Fibroblast of the conjunctiva (primary cell): ENCODE measurements around the gene BRS3.
"Not testable (repeated sequence)": the region's sequence is repeated elsewhere in the genome, so short reads cannot be mapped to it uniquely, and the experiment has no call there.

Source experiments
- DNase-seq: peaks from one replicate; pipeline ENCODE4 v3.0.0-alpha.2; 2010; ENCODE audit warnings: low read depth

Gene BRS3

GRCh38 chrX:136487647-136488046, at the start of gene BRS3:
Gene BRS3, plus strand, starts transcription at chrX:136487947. Its CDS starts 168 bp downstream, at chrX:136488115.
- no peak for DNase-seq

DNA sequence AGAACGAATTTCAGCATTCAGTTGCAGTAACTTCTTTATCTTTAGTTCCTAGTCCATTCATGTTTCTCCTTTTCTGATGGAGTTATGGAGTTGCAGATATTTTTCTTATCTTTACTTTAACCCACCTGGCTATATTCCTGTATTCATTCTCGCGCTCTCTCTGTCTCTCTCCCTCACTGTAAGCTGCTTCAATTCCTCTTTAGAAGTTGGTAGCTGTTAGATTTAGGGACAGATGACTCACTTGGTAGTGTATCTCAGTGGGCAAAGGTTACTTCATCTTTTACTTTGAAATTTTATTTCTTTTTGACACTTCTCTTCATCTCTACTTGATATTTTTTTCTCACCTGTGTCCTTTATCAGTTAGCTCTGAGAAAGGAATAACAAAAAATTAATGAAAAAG, 49.6 kb upstream of the BRS3 start:
- no peak for DNase-seq

GRCh38 chrX:136445674-136446073, 42.1 kb upstream of the BRS3 start:
- not testable (repeated sequence) for DNase-seq

- no peak for DNase-seq
Observed at GRCh38 chrX:136446208-136446607, 41.5 kb upstream of the BRS3 start.

GRCh38 chrX:136447308-136447707, 40.4 kb upstream of the BRS3 start:
- DNase-seq, result no peak

GRCh38 chrX:136447968-136448367, 39.8 kb upstream of the BRS3 start:
- no peak for DNase-seq

DNA sequence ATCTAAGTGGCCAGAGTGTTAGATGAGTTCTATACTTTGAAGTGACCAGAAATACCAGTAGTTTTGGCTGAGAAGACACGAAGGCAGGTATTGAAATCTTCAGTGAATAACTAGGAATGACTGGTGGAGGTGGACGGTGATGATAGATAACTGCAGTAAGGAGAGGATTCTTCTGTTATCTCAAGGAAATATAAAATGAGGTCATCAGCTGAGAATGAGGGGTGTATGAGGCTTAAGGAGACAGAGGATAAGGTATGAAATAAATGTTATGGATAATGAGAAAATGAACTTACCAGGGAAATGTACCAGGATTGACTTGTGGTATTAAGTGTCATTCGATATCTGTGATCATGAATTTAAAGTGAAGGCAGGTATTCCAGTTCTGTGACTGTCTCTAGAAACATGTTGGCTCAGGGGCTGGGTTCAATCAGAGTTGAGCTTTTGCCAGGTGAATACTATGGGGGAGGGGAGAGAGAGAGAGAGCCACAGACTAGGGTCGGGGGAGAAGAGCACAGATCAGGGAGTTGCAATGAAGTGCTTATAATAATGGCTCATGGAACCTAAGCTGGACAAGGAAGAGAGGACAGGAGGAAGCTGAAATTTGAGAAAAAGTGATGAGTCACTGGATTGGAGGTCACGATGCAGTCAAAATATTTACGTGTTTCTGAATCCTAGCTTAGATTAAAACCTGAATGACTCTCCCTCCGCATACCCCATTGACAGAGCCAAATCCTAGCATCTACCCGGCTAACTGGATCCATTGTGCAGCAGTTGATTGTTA, 37.5 kb upstream of the BRS3 start:
- DNase-seq, result no peak

DNA sequence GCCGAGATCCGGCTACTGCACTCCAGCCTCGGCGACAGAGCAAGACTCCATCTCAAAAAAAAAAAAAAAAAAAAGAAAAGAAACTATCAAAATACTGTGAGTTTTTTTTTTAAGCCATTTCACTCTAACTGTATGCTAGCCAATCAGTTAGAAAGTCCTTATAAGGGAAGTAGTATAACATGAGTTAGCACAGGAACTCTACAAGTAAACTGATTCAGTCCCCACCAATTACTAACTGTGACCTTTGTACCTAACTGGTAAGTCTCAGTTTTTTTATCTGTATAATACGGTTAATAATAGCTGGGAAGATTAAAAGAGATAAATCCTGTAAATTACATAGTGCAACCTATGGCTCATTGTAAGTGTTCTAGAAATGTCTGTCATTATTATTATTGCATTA, 35.1 kb upstream of the BRS3 start:
- DNase-seq, result no peak

DNA sequence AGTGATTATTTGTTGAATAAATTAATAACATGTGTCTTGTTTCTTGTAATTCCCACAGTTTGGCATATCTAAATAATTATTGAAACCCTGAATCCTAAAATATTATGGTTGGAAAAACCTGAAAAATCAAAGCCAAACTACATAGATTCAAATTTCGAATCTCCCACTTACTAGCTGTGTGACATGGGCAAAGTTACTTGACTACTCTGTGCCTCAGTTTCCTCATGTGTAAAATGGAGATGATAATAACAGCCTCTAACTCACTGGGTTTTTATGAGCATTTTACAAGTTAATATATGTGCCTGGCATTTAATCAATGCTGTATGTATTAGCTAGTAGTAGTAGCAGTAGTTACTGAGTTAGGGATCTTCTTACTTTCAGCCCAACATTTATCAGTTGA, 34.6 kb upstream of the BRS3 start:
- no peak for DNase-seq

DNA sequence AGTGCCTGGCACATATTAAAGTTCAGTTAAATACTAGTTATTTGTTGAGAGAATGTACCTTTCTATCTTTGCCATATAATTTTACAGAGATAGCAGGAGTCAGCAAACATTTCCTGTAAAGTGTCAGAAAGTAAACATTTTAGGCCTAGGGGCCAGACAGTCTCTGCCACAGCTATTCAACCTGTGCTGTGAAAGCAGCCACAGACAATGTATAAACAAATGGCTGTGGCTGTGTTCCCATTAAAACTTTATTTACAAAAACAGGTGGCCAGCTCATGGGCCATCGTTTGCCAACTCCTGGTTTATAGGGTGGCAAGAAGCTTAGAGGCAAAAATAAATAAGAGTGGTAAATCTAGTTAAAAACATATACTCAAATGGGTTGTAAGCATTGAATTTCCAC, 34.0 kb upstream of the BRS3 start:
- DNase-seq, result no peak

DNA sequence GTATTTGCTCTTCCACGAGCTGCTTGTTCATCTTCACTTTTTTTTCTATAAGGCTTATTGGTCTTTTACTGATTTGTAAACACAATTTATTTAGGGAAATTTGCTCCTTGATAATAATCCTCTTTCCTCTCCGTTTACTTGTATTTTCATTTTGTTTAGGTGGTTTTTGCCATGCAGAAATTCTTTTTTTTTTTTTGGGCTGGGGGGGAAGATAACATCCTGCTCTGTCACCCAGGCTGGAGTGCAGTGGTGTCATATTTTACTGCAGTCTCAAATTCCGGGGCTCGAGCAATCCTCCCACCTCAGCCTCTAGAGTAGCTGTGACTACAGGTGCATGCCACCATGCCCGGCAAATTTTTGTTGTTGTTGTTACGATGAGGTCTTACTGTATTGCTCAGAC, 31.6 kb upstream of the BRS3 start:
- no peak for DNase-seq

DNA sequence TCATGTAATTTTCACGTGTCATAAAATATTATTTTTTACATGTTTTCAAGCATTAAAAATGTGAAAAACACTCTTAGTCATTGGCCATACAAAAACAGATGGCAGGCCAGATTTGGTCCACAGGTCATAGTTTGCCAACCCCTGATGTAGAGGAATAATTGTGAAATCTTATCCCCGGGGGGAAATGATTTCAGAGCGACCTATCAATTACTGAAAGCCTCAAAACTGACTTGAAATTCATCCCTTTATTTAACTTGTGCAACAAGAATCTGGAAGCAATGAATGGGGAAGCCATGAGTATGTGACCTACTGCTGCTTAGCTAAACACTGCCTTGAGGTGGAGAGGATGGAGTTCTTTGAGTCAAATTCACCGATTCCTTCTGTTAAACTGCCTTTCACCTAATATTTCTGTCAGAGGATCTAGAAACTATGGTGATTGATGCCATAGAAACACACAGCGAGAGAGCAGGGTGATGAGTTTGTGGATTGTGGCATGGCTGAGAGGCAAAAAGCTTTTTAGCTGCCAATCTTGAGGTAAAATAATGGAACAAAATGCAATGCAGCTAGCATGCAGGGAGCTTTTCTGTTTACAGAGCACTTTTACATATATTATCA, 30.3 kb upstream of the BRS3 start:
- DNase-seq, result peak; percentile 2

DNA sequence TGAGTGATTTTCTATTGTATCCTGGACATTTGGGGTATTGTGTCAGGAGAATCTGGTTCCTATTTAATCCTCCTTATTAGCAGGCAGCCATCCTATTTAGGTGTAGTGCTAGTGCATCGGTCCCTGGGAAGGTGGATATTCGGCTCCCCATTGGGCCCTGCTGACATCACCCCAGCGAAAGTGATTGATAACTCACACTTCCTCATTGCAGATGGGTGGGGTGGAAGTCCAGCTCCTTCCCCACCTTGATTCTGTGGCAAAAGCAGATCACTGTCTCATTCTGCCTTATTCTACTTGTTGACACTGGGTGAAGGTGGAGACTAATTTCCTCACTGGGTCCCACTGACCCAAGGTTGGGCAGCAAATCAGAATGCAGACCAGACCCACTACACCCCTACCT, 23.2 kb upstream of the BRS3 start:
- no peak for DNase-seq

DNA sequence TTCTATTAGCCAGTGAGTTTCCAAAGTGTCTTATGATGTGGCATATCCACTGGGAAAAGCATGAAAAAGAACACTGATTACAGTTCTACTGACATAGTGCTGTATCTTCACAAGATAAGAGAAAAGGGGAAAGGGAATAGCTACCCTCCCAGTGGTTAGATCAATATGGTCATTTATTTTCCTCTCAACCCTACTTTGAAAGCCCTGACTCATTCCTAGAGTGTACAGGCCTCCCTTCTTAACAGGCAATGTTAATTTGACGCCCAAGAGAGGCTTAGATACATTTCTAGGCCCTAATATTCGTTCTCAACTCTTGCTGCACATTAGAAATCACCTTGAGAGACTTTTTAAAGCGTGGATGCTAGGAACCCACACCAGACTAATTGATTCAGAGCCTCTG, 20.4 kb upstream of the BRS3 start:
- DNase-seq, result no peak

DNA sequence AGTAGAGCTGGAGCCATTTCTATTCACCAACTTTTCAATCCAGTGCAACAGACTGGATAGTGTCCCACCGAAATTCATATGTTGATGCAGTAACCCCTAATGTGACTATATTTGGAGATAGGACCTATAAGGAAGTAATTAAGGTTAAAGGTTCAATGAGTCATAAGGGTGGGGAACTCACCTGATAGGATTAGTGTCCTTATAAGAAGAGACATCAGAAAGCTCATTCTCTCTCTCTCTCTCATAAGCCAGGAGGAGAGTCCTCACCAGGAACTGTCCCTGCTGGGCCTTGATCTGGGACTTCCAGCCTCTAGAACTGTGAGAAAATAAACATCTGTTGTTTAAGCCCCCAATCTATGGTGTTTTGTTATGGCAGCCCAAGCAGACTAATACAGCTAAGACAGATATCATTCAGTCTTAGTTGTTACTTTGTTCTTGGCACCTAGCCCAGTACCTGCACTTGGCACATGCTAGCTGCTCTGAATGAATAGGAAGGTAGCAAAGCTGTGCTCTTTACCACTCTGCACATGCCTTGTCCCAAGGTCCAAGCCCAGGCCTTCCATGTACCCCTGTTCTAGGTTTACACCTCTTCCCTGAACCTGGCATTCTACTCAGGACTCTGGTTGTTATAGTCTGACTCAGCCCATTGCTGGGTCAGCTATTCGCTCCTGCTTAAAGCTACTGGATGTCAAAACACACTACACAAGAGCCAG, 19.2 kb upstream of the BRS3 start:
- no peak for DNase-seq

- no peak for DNase-seq
Observed at GRCh38 chrX:136473663-136474062, 14.1 kb upstream of the BRS3 start.

DNA sequence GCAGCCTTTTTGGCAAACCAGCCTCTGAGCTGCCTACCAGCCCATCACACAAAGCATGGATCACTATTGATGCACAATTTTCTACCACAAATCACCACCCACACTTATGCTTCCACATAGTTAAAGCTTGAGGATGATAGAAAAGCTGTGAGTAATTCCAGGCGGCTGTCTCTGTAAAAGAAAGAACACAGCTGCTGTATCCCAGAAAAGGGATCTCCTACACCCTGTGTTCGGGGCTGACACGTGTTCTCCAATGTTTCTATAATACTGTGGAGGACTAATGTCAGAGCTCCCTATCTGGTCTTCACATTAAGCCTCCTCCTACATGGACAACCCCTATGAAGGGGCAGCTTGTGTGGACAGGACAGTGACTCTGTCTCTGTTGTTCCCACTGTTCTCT, 12.5 kb upstream of the BRS3 start:
- DNase-seq, result no peak

GRCh38 chrX:136476501-136476900, 11.2 kb upstream of the BRS3 start:
- DNase-seq, result no peak

DNA sequence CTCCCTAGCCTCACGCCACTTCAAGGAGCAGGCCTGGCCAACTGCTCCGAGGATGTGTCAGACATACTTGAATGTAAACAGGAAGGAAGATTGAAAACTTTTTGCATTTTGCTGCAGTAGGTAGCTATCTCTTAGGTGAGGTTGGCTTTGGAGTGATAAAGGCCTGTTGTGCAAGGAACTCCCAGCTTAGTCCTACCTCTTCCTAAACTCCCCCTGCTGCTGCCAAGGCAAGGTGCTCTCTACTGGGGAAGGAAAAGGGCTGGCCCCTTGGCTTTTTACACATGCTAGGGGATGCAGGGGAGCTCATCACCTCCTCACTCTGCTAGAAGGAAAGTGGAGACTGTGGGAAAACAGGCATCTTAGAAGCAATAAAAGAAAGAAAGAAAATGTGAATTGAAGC, 10.7 kb upstream of the BRS3 start:
- no peak for DNase-seq

- DNase-seq, result no peak
Observed at GRCh38 chrX:136480383-136480782, 7.4 kb upstream of the BRS3 start.

GRCh38 chrX:136488706-136489105, 959 bp downstream of the BRS3 start:
- DNase-seq, result no peak

DNA sequence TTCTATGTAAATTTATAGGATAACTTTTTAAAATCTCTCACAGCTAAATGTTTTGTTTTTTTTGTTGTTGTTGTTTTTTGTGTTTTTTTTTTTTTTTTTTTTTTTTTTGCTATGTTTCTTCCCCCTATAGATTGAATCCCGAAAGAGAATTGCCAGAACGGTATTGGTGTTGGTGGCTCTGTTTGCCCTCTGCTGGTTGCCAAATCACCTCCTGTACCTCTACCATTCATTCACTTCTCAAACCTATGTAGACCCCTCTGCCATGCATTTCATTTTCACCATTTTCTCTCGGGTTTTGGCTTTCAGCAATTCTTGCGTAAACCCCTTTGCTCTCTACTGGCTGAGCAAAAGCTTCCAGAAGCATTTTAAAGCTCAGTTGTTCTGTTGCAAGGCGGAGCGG, 4.1 kb downstream of the BRS3 start:
- DNase-seq, result no peak

DNA sequence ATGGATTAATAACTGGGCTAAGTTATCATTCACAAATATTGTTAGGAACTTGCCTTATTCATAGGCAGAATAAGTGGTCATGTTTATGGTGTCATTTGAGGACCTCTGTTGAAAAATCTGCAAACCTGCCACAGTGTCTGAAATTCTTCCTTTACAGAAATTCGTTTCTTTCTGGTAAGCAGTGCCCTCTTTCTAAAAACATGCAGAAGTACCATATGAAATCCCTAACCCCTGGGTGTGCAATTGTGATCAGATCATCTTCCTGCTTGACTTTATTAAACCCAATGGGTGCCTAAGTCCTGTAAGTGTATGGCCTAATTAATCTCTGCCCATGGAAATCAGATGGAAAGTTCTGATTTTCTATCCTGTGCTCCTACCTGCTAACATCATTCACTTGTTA, 5.3 kb downstream of the BRS3 start:
- no peak for DNase-seq
